C4-2B (cell line): ENCODE measurements around the gene FAM228A.

Experiments
- CTCF ChIP-seq: fragments of 450-650 bp; conservative IDR thresholded peaks from 2 replicates; pipeline ENCODE4 v1.5.1; 2017; ENCODE audit warnings: mild to moderate bottlenecking
- ZFX ChIP-seq: fragments of 450-650 bp; IDR thresholded peaks from 2 replicates; pipeline ENCODE4 v1.6.1; 2017

- no peak for TF ChIP-seq CTCF
- TF ChIP-seq ZFX = no peak
These were observed 7.7 kb downstream of the FAM228A start for GRCh38 chr2:24182507-24182906.
